H1 (cell line): ENCODE measurements around the gene CTSW. TPM values are rescaled to one million over a fixed set of nuclear protein-coding genes. Genes with fewer than 3 reads are reported as not detected.

Source experiments
- CTCF ChIA-PET: fragments of 300-600 bp; sonication (Branson Sonifier 250); formaldehyde crosslinking; loops from one replicate; lab custom pipeline; 2021; ENCODE audit not compliant: partially characterized antibody; lab: Charles Lee
- POLR2A ChIA-PET: fragments of 300-600 bp; sonication (Branson Sonifier 250); formaldehyde crosslinking; loops from one replicate; lab custom pipeline; 2021; ENCODE audit warnings: inconsistent platforms; ENCODE audit not compliant: partially characterized antibody; lab: Charles Lee
- DNase-seq, 2 experiments: peaks; one replicate each; pipeline versions ENCODE4 v3.0.0 to v3.0.0-alpha.2; 2010 to 2022; ENCODE audit warnings: low spot score in 2 of 2, low read depth in 1 of 2, mixed read lengths in 1 of 2
- FAIRE-seq: peaks from 2 replicates; lab custom pipeline; 2011; peaks lifted over from hg19 to GRCh38; lab: Jason Lieb, UNC
- H2AFZ ChIP-seq: 2 replicates; pipeline ENCODE4 v1.8.1; 2012; ENCODE audit warnings: low read length, inconsistent platforms
- H2AK5ac ChIP-seq: 2 replicates; pipeline ENCODE4 v1.6.1; 2013; ENCODE audit warnings: low read depth, low read length
- H2BK120ac ChIP-seq: replicated peaks from 2 replicates; pipeline ENCODE3; 2013; ENCODE audit warnings: low read depth, low read length, inconsistent platforms
- H2BK12ac ChIP-seq: 2 replicates; pipeline ENCODE4 v1.6.1; 2013; ENCODE audit warnings: low read depth, low read length
- H2BK15ac ChIP-seq: 2 replicates; pipeline ENCODE4 v1.6.1; 2013; ENCODE audit warnings: low read length
- H2BK20ac ChIP-seq: 2 replicates; pipeline ENCODE4 v1.6.1; 2013; ENCODE audit warnings: low read length
- H2BK5ac ChIP-seq: 2 replicates; pipeline ENCODE4 v1.6.1; 2013; ENCODE audit warnings: low read depth, low read length
- H3K14ac ChIP-seq: 2 replicates; pipeline ENCODE4 v1.6.1; 2013; ENCODE audit warnings: inconsistent platforms; ENCODE audit not compliant: insufficient read length
- H3K18ac ChIP-seq: 2 replicates; pipeline ENCODE4 v1.6.1; 2013; ENCODE audit warnings: low read length; ENCODE audit errors: extremely low read depth
- H3K23ac ChIP-seq: 2 replicates; pipeline ENCODE4 v1.6.1; 2013; ENCODE audit warnings: inconsistent platforms; ENCODE audit not compliant: insufficient read length
- H3K23me2 ChIP-seq: 2 replicates; pipeline ENCODE4 v1.6.1; 2013; ENCODE audit warnings: low read depth, low read length
- H3K27ac ChIP-seq: 2 replicates; pipeline ENCODE4 v1.6.1; 2011; ENCODE audit warnings: low read depth, low read length, inconsistent platforms
- H3K27me3 ChIP-seq, 4 experiments: replicated peaks in 1 of 4; 1 replicate in 1 of 4; 2 replicates in 3 of 4; pipeline versions ENCODE4 v1.6.1 to v1.8.1; 2011 to 2013; ENCODE audit warnings: low read length in 3 of 4, mild to moderate bottlenecking in 3 of 4, inconsistent platforms in 2 of 4, mixed read lengths in 2 of 4, moderate library complexity in 1 of 4; ENCODE audit not compliant: control insufficient read depth in 3 of 4, insufficient read depth in 3 of 4; ENCODE audit errors: extremely low read depth in 1 of 4
- H3K36me3 ChIP-seq, 4 experiments: 2 replicates each; pipeline versions ENCODE4 v1.6.1 to v1.8.1; 2011 to 2013; ENCODE audit warnings: mild to moderate bottlenecking in 4 of 4, low read length in 3 of 4, moderate library complexity in 2 of 4, control low read depth in 1 of 4, inconsistent platforms in 1 of 4; ENCODE audit not compliant: insufficient read depth in 4 of 4, control insufficient read depth in 2 of 4
- H3K4ac ChIP-seq: replicated peaks from 2 replicates; pipeline ENCODE3; 2013; ENCODE audit warnings: low read length, low read depth, mixed read lengths, inconsistent platforms; ENCODE audit not compliant: insufficient read length
- H3K4me1 ChIP-seq, 4 experiments: replicated peaks in 1 of 4; 1 replicate in 1 of 4; 2 replicates in 3 of 4; pipeline versions ENCODE4 v1.6.1 to v1.8.1; 2011 to 2013; ENCODE audit warnings: low read length in 3 of 4, inconsistent platforms in 2 of 4, mixed read lengths in 1 of 4; ENCODE audit not compliant: insufficient read depth in 4 of 4, control insufficient read depth in 3 of 4
- H3K4me2 ChIP-seq, 2 experiments: 2 replicates each; pipeline versions ENCODE4 v1.6.1 to v1.8.1; 2011 to 2013; ENCODE audit warnings: low read depth in 2 of 2, low read length in 2 of 2, control low read depth in 1 of 2, inconsistent platforms in 1 of 2, mild to moderate bottlenecking in 1 of 2; ENCODE audit not compliant: insufficient read depth in 1 of 2
- H3K4me3 ChIP-seq, 4 experiments: fragments of 200-600, 300-600 bp in 1 of 4; sonication (generic), shearing (Covaris generic), sonication (Bioruptor Twin) in 1 of 4; 2 replicates each; pipeline versions ENCODE4 v1.5.1 to v1.8.1; 2011 to 2016; ENCODE audit warnings: low read length in 4 of 4, low read depth in 3 of 4, control low read depth in 2 of 4, inconsistent platforms in 2 of 4, mild to moderate bottlenecking in 2 of 4, mixed read lengths in 1 of 4, moderate library complexity in 1 of 4; ENCODE audit not compliant: insufficient read depth in 2 of 4; ENCODE audit errors: extremely low read depth in 1 of 4
- H3K56ac ChIP-seq: replicated peaks from 2 replicates; pipeline ENCODE3; 2013; ENCODE audit warnings: low read depth, mild to moderate bottlenecking, mixed read lengths, low read length, inconsistent platforms; ENCODE audit not compliant: insufficient read length
- H3K79me1 ChIP-seq: 2 replicates; pipeline ENCODE4 v1.6.1; 2013; ENCODE audit warnings: low read depth, low read length, control low read depth
- H3K79me2 ChIP-seq, 2 experiments: 2 replicates each; pipeline versions ENCODE4 v1.6.1 to v1.8.1; 2012 to 2013; ENCODE audit warnings: low read length in 2 of 2, mild to moderate bottlenecking in 2 of 2, inconsistent platforms in 1 of 2; ENCODE audit not compliant: insufficient read depth in 2 of 2, control insufficient read depth in 1 of 2
- H3K9ac ChIP-seq, 4 experiments: replicated peaks in 1 of 4; 1 replicate in 1 of 4; 2 replicates in 3 of 4; pipeline versions ENCODE4 v1.6.1 to v1.8.1; 2011 to 2013; ENCODE audit warnings: low read depth in 3 of 4, low read length in 3 of 4, control low read depth in 2 of 4, mild to moderate bottlenecking in 2 of 4, moderate library complexity in 2 of 4, inconsistent platforms in 1 of 4; ENCODE audit errors: extremely low read depth in 1 of 4
- H3K9me3 ChIP-seq, 2 experiments: 2 replicates each; pipeline versions ENCODE4 v1.6.1 to v1.8.1; 2012 to 2013; ENCODE audit warnings: mild to moderate bottlenecking in 2 of 2, moderate library complexity in 2 of 2, control low read depth in 1 of 2, inconsistent platforms in 1 of 2, low read depth in 1 of 2, low read length in 1 of 2, mixed read lengths in 1 of 2; ENCODE audit not compliant: insufficient read depth in 2 of 2
- H4K20me1 ChIP-seq, 2 experiments: replicated peaks in 1 of 2; 2 replicates each; pipeline versions ENCODE3 to v1.8.1; 2011 to 2013; ENCODE audit warnings: inconsistent platforms in 2 of 2, low read length in 2 of 2, mild to moderate bottlenecking in 1 of 2; ENCODE audit not compliant: insufficient read depth in 2 of 2, control insufficient read depth in 1 of 2
- H4K5ac ChIP-seq: 2 replicates; pipeline ENCODE4 v1.6.1; 2013; ENCODE audit warnings: low read length, low read depth, mixed read lengths, inconsistent platforms; ENCODE audit not compliant: insufficient read length
- H4K8ac ChIP-seq: 2 replicates; pipeline ENCODE4 v1.8.0; 2013; ENCODE audit warnings: mild to moderate bottlenecking, moderate library complexity, low read length, inconsistent platforms; ENCODE audit not compliant: insufficient read depth; ENCODE audit errors: extremely low read depth
- H4K91ac ChIP-seq: replicated peaks from 2 replicates; pipeline ENCODE3; 2013; ENCODE audit warnings: low read length, mixed read lengths, inconsistent platforms; ENCODE audit not compliant: insufficient read length
- BACH1 ChIP-seq: IDR thresholded peaks from 2 replicates; pipeline ENCODE4 v1.6.1; 2012; ENCODE audit warnings: low read length, improper control_type of control experiment
- E2F6 ChIP-seq: IDR thresholded peaks from 2 replicates; pipeline ENCODE4 v1.6.1; 2012; ENCODE audit warnings: inconsistent platforms
- NANOG ChIP-seq: IDR thresholded peaks from 2 replicates; pipeline ENCODE4 v1.6.1; 2011; ENCODE audit warnings: low read length, low read depth, mild to moderate bottlenecking, inconsistent platforms; ENCODE audit not compliant: insufficient read depth, poor library complexity, severe bottlenecking
- POLR2AphosphoS5 ChIP-seq: IDR thresholded peaks from 2 replicates; pipeline ENCODE4 v1.6.1; 2011; ENCODE audit warnings: low read depth, low read length
- RAD21 ChIP-seq, 2 experiments: IDR thresholded peaks in 1 of 2; conservative IDR thresholded peaks in 1 of 2; 2 replicates each; pipeline ENCODE4 v1.6.1; 2011; ENCODE audit warnings: low read depth in 2 of 2, low read length in 2 of 2, improper control_type of control experiment in 1 of 2, inconsistent platforms in 1 of 2, mild to moderate bottlenecking in 1 of 2, moderate library complexity in 1 of 2
- WGBS, 2 experiments: shearing (Covaris generic) in 1 of 2; methylation state at CpG; one replicate each; pipeline versions ENCODE4 v1.1.6 to v1.1.7; 2013 to 2015; ENCODE audit warnings: low lambda C conversion rate in 2 of 2, mixed read lengths in 2 of 2, inconsistent platforms in 1 of 2, low coverage in 1 of 2, missing lambda C conversion rate in 1 of 2; ENCODE audit not compliant: insufficient replicate concordance in 2 of 2, insufficient coverage in 1 of 2, insufficient read length in 1 of 2; ENCODE audit errors: extremely low coverage in 1 of 2, missing lambda C conversion rate in 1 of 2; 5-methylcytosine and 5-hydroxymethylcytosine counted together
- polyA plus RNA-seq, 7 experiments: library from polyadenylated mRNA; depleted of rRNA in 3 of 7; stranded (reverse) in 5 of 7; unstranded in 2 of 7; fragments of >200 nt in 5 of 7; fragments of 200-250 nt in 2 of 7; gene quantifications; 1 replicate in 5 of 7; 2 replicates in 1 of 7; 4 replicates in 1 of 7; pipeline versions ENCODE4 v1.2.1 to v1.2.3, GENCODE V29; 2011 to 2013; ENCODE audit warnings: missing spikeins in 2 of 7, mixed read lengths in 2 of 7
- total RNA-seq: library from RNA; stranded (reverse); fragmentation: NEBNext Ultra II Directional; extraction: Animal tissue kit (Norgen Biotek cat#: 25700); gene quantifications from 2 replicates; pipeline ENCODE4 v1.2.1, GENCODE V29; 2021

The CTSW gene
- total and polyA plus RNA-seq, 2 of the 8 experiments (the other 6 are each of a cell fraction or from before 2014, with no cell fraction given): not detected

- 92% methylated on average over 20 of the region's 24 CpGs; no CpG with 5 or more reads in 1 of the 2 experiments for WGBS, 2 experiments
- Histone ChIP-seq H3K9ac (no peak overlapping the region), H3K4ac (no peak overlapping the region), H2BK120ac (no peak overlapping the region), H3K14ac (no peak overlapping the region), H3K9me3 (no peaks in the 10 kb centered on the region), H4K8ac (0 out of 2 replicates have a peak overlapping the region, but pooled peaks have one; percentile 40), H4K91ac (no peak overlapping the region), H3K4me1 (peaks cover 0 to 10% (median 7%) of the 10 kb centered on the region in 4 experiments; a peak in 5 of 7 replicates), H3K4me3 (no peak overlapping the region), H2AFZ (no peak overlapping the region), H3K4me2 (no peak overlapping the region), H2AK5ac (no peak overlapping the region), H4K5ac (no peak overlapping the region), H2BK5ac (no peak overlapping the region), H3K27me3 (no peaks in the 10 kb centered on the region), H4K20me1 (no peaks in the 10 kb centered on the region), H3K56ac (no peak overlapping the region), H3K23ac (no peak overlapping the region), H2BK12ac (no peak overlapping the region), H3K36me3 (peaks cover 5 to 17% (median 14%) of the 10 kb centered on the region in 4 experiments), H3K23me2 (peaks cover 20% of the 10 kb centered on the region), H3K79me1 (no peaks in the 10 kb centered on the region; the same call in 1 of the 2 replicates), H3K27ac (no peak overlapping the region), H2BK15ac (no peak overlapping the region), H3K18ac (no peak overlapping the region), H2BK20ac (no peak overlapping the region), H3K79me2 (peaks cover 0 to 5% of the 10 kb centered on the region in 2 experiments; a peak in 1 of 4 replicates)
- TF ChIP-seq BACH1: no peak
- no peak for TF ChIP-seq E2F6
- TF ChIP-seq POLR2AphosphoS5: peak; percentile 64; the same call in 1 of the 2 replicates
- TF ChIP-seq RAD21 (IDR thresholded peaks at IDR 0.05 in 1 of 2, conservative IDR thresholded peaks at IDR 0.05 in 1 of 2; ENCODE audit: low read depth in 2 of 2, low read length in 2 of 2): no peak
- TF ChIP-seq NANOG: no peak
- POLR2A ChIA-PET: interaction anchor here (1.2 to 39.7 kb wide), 3 partner anchors 7 to 117 kb away, joined by 3 to 1071 read pairs (median 1071); partner anchors contain the start of genes CCDC85B, CFL1, CTSW and EFEMP2
- FAIRE-seq: no peak
- no peak for DNase-seq
- CTCF ChIA-PET: interaction anchor here (0.6 to 9.9 kb wide), 7 partner anchors 9 to 293 kb away, joined by 3 to 191 read pairs (median 6); partner anchors contain the start of genes CCDC85B, EFEMP2, FIBP and ZNRD2
These were observed 16.4 kb upstream of the CTSW start for GRCh38 chr11:65862941-65863888.
